Kidney capillary endothelial cell (primary cell): ENCODE measurements around the gene ARHGEF6.

Source experiments
- DNase-seq: peaks from one replicate; pipeline ENCODE4 v3.0.0-alpha.2; 2018; ENCODE audit warnings: low spot score

ARHGEF6 gene

DNA sequence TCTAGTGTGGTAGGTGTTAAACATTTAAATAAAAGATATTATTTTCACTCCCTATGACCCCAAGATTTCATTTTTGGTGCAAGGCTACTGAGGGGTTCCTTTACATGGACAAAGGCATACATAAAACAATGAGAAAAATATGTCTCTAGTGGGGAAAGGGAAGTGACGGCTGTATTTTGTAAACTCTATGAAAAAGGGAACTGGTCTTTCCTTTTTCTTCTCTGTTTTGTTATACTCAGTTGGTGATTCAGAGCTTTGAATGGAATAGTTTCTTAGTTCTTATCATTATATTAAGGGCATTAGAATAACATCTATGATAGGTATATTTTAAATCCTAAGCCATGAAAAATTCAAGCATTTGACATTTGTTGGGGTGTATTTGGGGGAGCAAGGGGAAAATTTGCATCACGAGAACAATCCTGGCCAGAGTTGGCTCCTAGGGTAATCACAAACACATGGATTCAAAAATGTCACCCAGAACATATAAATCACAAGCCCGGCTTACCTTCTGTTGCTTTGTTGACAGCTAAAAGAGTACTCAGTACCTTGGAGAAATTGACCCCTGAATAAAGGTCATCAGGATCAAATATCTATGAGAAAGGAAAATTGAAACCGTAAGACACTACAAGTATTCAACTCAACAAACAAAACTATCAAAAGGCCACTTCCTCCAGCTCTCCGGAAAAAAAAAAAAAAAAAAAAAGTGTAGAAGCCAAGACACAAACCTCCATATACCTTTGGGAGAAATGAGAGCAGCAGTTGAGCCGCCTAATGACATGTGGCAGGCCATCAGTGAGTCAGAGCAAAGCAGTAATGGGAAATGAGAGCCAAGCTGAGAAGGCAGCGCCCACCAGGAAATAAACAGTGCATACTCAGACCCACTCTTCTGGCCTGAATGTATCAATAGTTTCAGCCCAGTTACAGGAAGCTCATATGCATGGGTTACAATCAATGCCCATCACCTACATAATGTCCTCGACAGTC, 33.4 kb downstream of the ARHGEF6 start:
- peak; percentile 38 for DNase-seq

DNA sequence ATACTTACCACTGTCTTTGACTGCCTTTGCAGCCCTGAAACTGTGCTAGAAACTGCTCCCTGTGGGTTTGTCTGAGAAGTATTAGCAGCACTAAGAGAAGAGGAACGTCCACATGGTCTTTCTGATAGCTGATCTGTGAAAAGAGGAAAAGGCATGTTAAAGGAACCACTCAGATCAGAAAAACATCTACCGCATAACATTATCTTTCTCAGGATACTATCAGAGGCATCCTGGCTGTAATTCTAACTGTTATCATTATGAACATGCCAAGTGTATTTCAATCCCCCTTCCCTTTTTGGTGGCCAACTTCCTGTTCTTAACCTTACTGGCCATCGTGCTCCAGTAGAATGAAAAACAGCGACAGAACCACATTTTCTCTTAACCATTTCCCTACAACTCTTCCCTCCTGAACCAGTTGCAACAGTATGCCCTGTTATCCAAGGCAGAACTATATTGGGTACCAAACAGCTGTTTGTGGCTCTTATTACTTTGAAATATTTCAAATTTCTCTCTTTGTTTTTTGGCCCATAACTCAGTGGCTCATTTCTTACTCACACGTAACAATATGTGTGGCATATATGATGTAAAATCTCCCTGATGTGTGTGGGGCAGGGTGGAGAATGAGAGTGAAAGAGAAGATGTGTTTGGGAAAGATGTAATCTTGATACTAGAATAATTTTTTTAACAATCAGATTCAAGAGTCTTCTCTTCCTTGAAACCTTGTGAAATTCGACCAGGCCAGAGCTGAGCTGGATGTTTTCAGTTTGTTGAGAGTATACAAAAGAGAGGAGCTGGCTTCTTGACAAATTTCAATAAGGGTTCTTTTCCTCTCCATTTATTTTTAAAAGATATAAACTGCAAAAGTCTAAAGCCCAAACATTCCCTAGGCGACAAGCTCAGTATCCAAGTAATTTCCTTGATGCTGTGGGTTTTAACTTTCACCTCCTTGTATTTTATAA, 35.2 kb downstream of the ARHGEF6 start:
- DNase-seq, result no peak

DNA sequence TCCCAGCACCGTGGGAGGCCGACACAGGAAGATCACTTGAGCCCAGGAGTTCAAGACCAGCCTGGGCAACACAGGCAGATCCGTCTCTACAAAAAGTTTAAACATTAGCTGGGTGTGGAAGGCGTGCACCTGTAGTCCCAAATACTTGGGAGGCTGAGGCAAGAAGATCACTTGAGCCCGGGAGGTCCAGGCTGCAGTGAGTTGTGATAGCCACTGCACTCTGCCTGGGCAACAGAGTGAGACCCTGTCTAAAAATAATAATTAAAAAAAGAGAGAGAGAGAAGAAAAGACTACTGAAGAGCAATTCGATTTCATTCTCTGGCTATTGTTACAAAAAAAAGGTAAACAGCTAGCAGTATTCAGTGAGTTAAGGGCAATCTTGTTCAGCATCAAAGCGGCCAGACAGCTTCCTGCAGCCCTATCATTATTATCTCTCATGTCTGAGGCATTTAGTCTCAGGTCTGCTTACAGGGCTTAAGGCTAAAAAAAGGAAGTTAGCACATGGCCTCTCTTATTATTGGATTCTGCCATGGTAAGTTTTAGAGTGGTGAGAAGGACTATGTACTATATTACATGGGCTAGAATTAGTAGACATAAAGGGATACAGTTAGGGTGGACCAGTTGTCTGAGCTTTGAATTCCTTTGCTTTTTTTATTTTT, 37.9 kb downstream of the ARHGEF6 start:
- no peak for DNase-seq

DNA sequence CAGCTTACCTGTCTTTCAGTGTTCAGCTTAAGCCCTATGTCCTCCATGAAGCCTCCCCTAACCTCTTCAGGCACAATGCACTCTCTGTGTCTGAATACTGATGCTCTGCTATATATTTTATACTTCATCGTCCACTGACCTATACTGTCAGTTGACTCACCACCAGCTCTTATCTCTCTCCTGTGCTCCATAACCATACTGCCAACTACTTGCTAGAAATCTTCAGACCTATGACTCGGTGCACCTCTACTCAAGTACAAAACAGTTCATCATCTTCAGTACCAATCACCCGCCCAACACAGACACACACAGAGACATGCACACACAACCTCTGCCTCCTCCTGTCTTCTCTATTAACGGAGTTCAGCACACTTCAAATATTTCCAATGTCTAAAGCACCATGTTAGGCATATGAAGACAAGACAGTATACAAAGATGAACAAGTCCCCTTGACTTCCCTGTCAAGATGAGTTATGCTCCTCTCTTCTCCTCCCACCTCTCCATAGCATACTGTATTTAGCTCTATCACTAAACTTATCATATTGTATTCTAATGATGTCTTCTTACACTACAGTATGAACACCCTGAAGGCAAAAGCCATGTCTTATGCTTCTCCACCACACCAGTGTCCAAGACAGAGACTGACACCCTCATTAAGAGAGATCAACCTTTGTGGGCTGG, 42.5 kb downstream of the ARHGEF6 start:
- DNase-seq, result no peak

DNA sequence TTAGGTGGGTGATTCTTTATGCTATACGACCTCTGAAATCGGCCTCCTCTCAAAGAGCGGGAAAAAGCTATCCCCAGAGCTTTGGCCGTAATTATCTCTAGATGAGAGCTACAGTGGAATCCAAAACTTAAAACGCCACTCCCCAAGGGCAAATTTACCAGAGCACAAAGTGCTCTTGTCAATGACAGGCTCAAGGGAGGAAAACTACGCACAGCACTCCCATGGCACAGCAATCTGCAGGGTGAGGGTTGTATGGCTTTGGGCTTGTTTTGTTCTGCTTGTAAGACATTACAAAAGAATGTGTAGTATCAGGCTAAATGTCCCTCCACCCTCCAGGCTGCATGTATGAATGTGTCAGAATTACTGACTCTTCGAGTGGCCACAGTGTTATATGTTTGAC, 44.0 kb downstream of the ARHGEF6 start:
- DNase-seq, result no peak

DNA sequence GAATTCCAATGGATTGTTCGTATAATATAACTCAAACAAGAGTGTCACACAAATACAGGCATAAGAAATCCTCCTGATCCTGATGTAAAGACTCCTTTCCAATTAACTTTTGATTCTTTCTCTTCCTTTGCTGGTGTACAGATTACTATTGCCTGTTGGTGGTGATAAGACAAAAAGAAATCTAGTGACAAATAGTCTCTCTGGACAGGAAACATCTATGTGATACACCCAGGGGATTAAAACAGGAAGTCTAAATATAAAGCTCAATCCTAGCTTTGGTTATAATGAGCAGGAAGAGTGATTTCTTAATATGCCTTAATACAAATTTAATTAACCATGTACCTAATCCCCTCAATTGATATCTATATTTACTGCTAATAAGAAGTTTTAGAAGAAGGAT, 45.1 kb downstream of the ARHGEF6 start:
- peak; percentile 55 for DNase-seq

DNA sequence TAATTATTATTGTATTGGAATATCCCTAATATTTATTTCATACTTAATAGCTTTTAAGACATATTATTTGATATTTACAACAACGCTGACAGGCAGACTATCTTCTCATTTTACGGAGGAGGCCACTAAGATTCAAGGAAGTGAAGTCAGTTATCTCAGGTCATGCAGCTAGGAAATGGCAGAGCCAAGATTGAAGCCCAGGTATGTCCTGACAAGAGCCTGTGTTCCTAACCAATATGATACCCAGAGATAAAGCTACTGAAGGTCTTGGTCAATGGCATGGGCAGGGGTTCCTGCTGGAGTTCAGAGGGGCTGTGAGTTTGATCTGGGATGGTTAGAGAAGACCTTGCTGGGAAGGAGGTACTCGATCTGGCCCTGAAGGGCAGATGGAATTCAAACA, 47.1 kb downstream of the ARHGEF6 start:
- DNase-seq, result no peak

DNA sequence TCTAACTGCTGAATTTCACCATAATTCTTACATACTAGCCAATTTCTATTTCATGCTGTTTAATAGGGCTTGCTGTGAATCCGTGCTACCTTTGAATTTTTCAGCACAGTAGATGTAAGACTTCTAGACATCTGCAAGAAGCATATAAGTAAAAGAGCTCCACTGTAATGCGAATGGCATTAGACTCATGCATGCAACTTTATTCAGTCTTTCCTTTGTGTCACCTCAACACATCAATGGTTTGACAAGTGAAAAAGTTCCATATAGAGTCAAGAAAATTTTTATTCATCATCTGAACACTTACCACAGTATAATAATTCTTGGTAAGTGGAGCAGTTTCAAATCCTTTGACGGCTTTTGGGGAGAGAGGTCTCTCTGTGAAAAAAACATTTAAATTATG, 48.9 kb downstream of the ARHGEF6 start:
- no peak for DNase-seq

DNA sequence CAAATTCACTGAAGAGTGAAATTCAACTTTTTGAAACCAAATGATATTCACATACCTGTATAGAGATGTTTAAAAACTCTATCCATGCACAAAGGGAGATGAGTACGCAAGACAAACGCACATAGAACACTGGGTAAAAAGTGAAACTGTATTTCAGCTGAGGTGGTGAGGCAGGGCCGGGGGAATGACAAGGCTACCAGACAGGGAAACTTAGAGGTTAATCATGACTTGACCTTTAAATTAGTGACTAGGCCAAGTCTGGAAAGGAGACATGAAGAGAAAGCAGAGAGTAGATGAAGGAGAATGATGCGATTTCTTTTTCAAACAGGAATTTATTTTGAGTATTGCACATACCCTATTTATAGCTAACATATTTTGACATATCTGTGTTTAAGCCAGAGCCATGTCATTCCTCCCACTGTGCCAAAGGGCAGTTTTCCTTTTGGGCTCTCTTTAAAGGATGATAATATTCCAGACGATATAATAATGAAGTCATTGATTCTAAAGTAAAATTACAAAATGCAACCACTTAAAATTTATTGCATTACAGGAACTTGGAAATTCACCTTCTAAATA, 49.4 kb downstream of the ARHGEF6 start:
- DNase-seq, result no peak

DNA sequence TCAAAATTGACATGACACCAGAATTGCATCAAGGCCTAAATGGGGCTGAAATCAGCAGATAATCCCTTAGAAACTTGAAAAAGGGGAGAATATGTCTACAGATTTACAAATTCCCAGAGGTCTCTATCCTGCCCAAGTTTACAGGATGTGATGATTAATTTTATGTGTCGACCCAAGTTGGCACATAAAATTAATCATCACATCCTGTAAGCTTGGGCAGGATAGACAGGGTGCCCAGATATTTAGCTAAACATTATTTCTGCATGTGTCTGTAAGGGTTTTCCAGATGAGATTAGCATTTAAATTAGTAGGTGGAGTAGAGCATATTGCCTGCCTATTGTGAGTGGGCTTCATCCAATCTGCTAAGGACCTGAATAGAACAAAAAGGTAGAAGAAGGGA, 52.3 kb downstream of the ARHGEF6 start:
- no peak for DNase-seq

DNA sequence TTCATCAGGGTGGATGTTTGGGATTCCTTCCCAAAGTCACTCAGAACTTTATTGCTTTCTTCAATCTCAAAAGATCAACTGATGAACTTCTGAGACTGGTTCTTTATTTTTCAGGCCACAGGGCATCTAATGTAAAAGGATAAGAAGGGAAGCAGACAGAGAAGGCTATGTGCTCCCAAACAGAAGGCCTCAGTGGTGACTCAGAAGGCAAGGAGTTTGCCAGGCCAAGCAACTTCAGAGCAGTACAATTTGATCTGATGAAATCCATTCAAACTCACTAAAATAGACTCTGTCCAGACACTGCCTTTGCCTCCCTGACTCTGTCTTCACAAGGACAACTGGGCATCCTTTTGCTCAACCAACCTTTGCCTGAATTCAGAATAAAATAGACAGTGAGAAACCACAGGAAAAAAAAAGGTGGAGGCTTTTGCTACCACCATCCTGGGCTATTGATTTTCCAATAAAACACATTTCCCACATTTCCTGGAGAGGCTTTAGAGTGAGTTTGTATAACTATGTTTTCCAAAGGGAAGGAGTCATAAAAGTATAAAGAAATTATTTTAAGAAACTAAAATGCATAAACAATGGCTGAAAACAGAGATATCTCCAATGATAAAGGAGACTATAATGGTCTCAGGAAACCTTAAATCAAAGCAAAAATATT, 55.2 kb downstream of the ARHGEF6 start:
- no peak for DNase-seq

DNA sequence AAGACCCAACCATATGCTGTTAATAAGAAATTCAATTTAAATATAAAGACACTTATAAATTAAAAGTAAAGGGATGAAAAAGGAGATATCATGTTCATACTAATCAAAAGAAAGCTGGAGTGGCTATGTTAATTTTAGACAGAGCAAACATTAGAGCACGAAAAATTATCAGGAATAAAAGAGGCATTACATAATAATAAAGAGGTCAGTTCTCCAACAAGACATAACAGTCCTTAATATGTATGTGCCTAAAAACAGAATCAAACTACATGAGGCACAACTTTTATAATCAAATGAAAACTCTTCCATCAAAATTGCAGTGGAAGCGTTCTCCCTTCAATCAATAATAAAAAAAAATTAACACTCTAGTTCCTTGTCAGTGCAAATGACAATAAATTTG, 62.6 kb downstream of the ARHGEF6 start:
- no peak for DNase-seq

DNA sequence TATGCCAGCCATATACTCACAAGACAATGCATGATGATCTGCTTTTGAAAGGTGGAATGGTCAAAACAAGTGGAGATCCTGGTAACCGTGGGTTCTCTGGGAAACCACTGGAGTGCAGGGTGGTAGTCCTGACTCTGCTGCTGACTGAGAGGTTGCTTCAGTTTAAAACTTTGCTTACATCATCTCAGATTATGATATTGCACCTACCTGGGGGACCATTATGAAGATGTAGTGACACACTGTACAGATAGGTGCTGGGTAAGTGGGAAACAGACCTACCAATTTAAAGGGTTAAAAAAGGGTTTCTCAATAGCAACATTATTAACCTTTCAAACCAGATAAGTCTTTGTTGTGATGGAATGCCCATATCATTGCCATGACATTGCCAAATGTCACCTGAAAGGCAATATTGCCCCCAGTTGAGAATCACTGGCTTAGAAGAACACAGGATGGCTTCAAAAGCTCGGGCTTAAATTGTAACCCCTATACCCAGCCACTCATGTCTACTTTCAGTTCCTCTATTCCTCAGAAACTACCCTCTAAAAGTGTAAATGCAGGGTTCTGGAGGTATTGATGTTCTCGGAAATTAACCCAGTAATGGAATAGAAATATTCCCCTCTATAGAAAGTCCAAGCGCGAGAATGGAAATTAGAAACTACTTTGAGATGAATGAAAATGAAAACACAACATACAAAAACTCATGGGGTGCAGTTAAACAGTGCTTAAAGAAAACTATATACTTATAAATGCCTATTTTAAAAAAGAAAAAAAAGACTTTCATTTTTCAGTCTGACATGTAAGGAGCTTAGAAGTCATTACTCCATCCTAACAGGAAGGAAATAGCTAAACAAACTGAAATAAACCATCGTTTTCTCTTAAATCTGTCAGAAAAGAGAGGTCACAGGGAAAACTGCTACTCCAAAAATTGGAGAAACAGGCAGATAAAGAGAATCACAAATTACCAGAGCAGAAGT, 65.8 kb downstream of the ARHGEF6 start:
- DNase-seq, result no peak

DNA sequence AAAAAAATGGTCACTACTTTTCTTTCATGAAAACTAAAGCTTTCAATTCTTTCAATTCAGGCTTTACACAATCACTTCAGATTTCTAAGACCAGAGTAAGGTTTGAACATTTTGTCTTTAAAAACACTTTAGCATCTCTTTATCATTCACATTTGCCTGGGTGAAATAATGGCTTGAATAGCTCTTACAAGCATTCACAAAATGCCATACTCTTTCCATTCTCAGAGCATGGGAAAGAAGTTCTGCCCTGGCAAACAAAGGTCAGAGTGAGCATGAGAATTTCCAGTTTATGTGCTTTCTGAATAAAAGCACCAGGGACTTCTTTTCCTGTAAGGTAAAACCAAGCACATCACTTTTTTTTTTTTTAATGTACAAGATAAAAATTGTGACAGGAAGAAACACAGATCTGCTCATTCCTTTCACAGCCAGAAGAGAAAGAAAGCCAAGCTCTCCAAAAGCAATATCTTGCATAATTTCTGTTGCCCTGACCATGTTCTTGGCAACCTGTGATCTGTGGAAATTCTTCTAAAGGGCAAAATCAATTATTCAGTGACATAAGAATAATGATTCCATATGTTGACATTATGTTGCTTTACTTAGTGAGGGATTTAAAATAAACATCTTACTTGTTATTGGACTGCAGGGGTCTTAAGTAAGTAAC, 68.0 kb downstream of the ARHGEF6 start:
- DNase-seq, result no peak

DNA sequence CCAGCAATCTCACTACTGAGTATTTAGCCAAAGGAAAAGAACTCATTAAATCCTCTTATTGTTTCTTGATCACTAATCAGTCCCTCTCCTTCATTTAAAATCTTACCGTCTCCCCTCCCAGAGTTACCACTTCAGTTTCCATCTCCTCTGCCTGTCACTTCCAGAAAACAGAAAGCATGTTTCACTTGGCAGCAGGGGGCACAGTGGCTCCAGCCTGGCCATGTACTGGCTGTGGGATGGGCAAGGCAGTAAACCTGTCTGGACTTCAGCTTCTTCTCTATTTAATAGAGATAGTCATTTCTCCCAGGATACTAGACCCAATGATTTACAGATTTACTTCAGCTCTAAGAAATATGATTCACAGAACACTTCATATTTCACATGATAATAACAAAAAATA, 69.6 kb downstream of the ARHGEF6 start:
- no peak for DNase-seq

DNA sequence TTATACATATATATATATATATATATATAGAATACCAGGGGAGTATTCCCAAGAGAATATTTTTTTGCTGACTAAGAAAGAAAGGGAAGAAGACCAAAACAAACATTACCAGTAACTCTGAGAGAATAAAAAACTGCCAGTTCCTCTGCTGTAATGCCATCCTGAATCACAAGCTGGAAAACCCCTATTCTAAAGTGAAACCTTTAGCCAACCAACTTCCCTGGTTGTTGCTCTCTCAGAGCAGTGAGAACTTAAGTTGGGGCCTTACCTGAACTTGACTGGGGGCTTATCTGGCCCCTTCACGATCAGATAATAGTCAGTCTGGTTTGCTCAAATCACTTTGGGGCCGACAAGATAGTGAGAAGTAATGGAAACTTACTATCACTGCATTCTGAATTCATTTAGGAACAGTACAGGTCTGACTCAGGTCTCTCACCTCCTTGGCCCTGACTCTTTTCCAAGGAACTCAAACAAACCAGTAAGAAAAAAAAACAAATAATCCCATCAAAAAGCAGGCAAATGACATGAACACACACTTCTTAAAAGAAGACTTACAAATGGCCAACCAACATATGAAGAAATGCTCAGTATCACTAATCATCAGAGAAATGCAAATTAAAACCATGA, 70.3 kb downstream of the ARHGEF6 start:
- no peak for DNase-seq

DNA sequence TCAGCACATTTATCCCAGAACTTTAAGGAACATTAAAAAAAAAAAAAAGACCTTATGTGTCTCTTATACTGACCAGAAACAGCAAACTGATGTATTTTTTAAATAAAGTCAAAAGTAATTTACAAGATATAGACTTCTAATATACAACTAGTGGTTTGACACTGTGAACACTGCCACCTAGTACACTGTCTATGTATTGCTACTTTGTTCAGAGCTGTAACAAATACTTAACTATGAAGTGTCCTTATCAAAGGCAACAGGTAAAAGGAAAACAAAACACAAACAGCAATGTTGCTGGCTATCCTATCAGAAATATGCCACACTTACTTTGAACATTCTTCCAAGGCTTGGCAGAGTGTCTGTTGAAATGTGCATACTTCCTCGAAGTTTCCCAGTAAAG, 72.4 kb downstream of the ARHGEF6 start:
- DNase-seq, result no peak

DNA sequence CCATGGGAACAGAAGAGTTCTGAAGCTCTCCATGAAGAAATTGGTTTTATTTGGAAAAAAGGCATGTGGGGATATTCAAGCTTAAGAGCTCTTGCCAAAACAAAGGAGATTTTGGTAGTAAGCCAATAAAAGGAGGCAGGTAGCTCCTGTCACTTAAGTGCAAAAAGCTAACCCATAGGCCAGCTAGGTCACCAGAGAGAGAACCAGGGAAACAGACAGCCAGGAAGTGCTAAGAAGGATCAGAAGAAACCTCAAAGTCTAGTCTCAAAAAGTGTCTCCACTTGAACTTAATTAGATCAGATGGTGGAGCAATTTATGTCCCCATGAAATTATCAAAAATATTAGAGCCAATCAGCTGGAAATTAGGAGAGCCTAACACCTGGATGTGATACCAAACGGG, 83.6 kb downstream of the ARHGEF6 start:
- no peak for DNase-seq
